Measurements from ENCODE around the gene SEPTIN12.

The SEPTIN12 gene

DNA sequence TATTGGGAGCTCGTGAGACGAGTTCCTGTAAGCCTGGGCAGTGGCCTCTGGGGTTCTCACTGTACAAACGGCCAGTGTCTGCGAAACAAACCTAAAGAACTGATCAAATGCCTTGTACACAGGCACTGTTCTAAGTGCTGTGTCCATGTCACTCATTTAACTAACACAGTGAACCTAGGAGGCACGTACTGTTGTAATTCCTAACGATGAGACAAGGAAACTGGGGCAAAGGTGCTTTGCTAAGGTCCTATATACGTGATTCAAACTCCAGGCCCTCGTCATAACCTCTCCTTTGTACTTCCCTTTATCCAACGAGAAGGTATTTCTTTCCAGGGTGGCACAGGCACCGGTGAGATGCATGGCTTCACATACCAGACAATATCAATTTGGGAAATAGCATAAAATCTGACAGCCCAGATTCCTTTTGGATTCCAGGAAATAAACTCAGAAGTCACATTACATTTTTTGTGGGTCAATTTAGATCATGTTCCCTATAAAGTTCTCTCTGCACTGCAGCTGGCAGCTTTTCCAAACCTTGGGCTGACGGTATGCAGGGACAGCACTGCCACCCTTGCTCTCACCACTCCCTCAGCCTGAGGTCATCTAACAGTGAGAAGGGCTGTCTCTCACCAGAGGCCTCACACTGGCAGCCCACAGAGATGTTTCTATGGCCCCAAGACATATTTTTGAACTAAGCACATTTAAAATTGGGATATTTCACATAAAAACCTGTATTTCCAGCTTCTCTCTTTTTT lies 40.6 kb upstream of the SEPTIN12 start:
- TF ChIP-seq, protein P1, sequence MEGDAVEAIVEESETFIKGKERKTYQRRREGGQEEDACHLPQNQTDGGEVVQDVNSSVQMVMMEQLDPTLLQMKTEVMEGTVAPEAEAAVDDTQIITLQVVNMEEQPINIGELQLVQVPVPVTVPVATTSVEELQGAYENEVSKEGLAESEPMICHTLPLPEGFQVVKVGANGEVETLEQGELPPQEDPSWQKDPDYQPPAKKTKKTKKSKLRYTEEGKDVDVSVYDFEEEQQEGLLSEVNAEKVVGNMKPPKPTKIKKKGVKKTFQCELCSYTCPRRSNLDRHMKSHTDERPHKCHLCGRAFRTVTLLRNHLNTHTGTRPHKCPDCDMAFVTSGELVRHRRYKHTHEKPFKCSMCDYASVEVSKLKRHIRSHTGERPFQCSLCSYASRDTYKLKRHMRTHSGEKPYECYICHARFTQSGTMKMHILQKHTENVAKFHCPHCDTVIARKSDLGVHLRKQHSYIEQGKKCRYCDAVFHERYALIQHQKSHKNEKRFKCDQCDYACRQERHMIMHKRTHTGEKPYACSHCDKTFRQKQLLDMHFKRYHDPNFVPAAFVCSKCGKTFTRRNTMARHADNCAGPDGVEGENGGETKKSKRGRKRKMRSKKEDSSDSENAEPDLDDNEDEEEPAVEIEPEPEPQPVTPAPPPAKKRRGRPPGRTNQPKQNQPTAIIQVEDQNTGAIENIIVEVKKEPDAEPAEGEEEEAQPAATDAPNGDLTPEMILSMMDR (IDR thresholded peaks at IDR 0.05; ENCODE audit: low read depth, low read length) = no peak
- in situ Hi-C loops (cut with HindIII; ENCODE audit: low sequenced_read_pairs) = no loop called here
- H3K4me3 ChIP-seq (ENCODE audit: low read depth, low read length) = no peak overlapping the region
- no peak for DNase-seq (ENCODE audit: low read depth, low spot score)

DNA sequence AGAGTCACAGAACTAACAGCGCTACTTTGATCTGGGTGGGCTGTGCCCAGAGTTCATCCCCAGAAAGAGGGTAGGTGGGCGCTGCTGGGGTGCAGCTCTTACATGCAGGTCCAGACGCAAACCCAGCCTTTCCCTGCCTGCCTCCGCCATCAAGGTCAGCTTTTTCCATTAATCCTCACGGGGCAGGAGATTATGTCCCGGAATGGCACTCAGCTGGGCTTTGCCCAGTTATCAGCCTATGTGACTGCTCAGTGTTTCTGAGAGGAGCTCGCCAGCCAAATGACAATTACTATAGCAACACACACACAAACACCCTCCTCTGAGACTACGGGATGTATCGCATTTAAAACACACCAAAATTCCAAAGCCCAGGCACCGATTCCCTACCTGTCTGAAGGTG lies 38.8 kb upstream of the SEPTIN12 start:
- TF ChIP-seq, protein P1 (IDR thresholded peaks at IDR 0.05; ENCODE audit: low read depth, low read length) = no peak

DNA sequence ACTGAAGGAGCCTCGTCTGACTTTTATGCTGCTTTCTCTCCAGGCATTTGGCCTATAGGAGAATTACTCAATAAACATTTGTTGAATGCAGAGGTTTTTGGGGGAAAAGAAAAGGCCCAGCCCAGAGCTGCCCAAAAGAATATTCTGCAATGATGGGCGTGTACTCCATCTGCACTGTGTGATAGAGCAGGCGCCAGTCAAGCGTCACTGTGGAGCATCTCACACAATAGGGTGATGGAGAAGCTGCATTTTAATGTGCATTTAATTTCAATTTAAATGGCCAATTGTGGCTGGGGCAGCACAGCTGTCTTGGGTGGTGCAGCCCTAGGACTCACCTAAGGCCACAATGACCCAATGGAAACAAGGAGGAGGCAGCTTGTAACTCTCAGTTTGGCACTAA lies 38.4 kb upstream of the SEPTIN12 start:
- DNase-seq (ENCODE audit: low read depth, low spot score) = no peak
- in situ Hi-C loops (cut with HindIII; ENCODE audit: low sequenced_read_pairs) = no loop called here
- H3K4me3 ChIP-seq (ENCODE audit: low read depth, low read length) = no peak overlapping the region
- TF ChIP-seq, protein P1 (IDR thresholded peaks at IDR 0.05; ENCODE audit: low read depth, low read length) = no peak

More for the DNA sequence above, 38.8 kb upstream of the SEPTIN12 start:
- in situ Hi-C loops (cut with HindIII; ENCODE audit: low sequenced_read_pairs) = no loop called here
- DNase-seq (ENCODE audit: low read depth, low spot score) = no peak
- H3K4me3 ChIP-seq (ENCODE audit: low read depth, low read length) = no peak overlapping the region

DNA sequence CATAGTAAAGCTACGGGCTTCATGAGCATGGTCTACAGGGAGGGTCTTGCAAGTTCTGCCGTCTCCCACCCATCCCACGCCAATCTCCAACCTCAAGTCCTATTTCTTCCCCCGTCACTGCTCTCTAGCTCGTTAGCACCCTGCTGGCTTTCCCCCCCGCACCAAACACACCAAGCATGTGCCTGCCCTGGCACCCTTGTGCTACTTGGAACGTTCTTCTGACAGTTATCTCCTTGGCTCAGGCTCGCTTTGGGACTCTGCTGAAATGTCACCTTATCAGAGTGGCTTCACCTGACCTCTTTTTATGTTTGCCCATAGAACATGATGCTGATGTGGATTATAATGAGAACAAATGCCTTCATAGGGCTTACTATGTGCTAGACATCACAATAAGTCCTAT lies 37.1 kb upstream of the SEPTIN12 start:
- H3K4me3 ChIP-seq (ENCODE audit: low read depth, low read length) = no peak overlapping the region
- TF ChIP-seq, protein P1 (IDR thresholded peaks at IDR 0.05; ENCODE audit: low read depth, low read length) = no peak
- DNase-seq (ENCODE audit: low read depth, low spot score) = no peak
- in situ Hi-C loops (cut with HindIII; ENCODE audit: low sequenced_read_pairs) = no loop called here

DNA sequence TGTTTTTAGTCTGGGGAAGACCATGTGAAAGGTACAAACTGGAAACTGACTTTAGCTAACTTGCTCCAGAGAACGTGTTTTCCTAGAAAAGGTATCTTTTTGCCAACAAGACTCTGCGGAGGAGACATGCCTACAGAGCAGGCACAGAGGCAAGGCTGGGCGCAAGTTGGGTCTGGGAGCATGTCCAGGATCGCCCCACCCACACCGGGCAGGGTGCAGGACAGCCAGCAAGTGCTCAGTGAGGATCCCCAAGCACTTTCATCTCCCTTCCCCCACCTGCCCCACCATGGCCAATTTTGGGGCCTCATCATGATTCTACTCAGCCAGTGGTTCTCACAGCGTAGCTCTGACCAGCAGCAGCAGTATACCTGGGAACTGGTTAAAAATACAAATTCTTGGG lies 32.5 kb upstream of the SEPTIN12 start:
- no peak overlapping the region for H3K4me3 ChIP-seq (ENCODE audit: low read depth, low read length)
- in situ Hi-C loops (cut with HindIII; ENCODE audit: low sequenced_read_pairs) = no loop called here
- DNase-seq (ENCODE audit: low read depth, low spot score) = no peak
- TF ChIP-seq, protein P1 (IDR thresholded peaks at IDR 0.05; ENCODE audit: low read depth, low read length) = no peak

DNA sequence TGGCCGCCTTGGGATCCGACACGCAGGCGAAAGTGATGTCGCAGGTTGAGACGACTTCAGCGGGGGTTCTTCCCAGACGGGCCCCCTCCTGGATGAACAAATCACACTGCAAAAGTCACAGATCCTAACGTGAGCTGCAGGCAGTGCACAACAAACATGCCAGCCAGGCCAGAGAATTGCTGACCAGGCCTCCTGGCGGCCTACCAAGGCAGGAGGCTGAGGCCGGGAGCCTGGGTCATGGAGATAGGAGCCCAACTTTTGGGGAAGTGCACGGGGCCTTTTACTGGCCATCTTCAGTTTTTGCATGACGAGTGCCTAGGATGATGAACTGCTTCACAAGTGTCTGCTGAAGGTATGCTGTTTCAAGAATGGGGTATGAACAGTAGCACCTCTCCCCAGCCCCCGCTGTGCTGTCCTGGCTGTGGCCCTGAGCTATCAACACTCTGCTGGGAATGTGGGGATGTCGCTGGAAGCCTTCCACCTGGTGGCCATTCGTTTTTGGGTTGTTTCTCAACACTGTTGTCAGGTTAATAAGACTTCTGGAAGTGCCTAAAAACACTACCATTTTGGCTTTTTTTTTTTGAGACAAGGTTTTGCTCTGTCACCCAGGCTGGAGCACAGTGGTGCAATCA lies 26.5 kb upstream of the SEPTIN12 start:
- TF ChIP-seq, protein P1 (IDR thresholded peaks at IDR 0.05; ENCODE audit: low read depth, low read length) = no peak

More for the DNA sequence above, 26.5 kb upstream of the SEPTIN12 start:
- DNase-seq (ENCODE audit: low read depth, low spot score) = no peak
- in situ Hi-C loops (cut with HindIII; ENCODE audit: low sequenced_read_pairs) = no loop called here
- H3K4me3 ChIP-seq (ENCODE audit: low read depth, low read length) = no peak overlapping the region

Measured in astrocyte of the spinal cord (primary cell).